GM12892 (cell line): ENCODE data around the gene AGPAT4.

ENCODE experiments used
- POLR2A ChIP-seq: IDR thresholded peaks from 2 replicates; pipeline ENCODE4 v1.6.1; 2011; ENCODE audit warnings: low read depth, low read length, control low read depth
- TAF1 ChIP-seq: IDR thresholded peaks from 2 replicates; pipeline ENCODE4 v1.6.1; 2011; ENCODE audit warnings: low read depth, mild to moderate bottlenecking, control low read depth, low read length, borderline replicate concordance

- TF ChIP-seq POLR2A: no peak
- no peak for TF ChIP-seq TAF1
Measured at GRCh38 chr6:161186173-161186769, 87.6 kb downstream of the AGPAT4 start.
